GM10266 (cell line): ENCODE results near the gene SLC7A11.

Source experiments
- DNase-seq: peaks from one replicate; pipeline ENCODE4 v3.0.0; 2012; ENCODE audit errors: extremely low spot score
- TF ChIP-seq, protein P1 (sequence below): IDR thresholded peaks from 2 replicates; pipeline ENCODE4 v1.5.1; 2012; ENCODE audit warnings: mild to moderate bottlenecking, low read depth; ENCODE audit not compliant: control insufficient read depth, insufficient read depth; ENCODE audit errors: missing control alignments

Gene SLC7A11

GRCh38 chr4:138118270-138118669, 123.9 kb downstream of the SLC7A11 start:
- no peak for DNase-seq
- TF ChIP-seq, protein P1, sequence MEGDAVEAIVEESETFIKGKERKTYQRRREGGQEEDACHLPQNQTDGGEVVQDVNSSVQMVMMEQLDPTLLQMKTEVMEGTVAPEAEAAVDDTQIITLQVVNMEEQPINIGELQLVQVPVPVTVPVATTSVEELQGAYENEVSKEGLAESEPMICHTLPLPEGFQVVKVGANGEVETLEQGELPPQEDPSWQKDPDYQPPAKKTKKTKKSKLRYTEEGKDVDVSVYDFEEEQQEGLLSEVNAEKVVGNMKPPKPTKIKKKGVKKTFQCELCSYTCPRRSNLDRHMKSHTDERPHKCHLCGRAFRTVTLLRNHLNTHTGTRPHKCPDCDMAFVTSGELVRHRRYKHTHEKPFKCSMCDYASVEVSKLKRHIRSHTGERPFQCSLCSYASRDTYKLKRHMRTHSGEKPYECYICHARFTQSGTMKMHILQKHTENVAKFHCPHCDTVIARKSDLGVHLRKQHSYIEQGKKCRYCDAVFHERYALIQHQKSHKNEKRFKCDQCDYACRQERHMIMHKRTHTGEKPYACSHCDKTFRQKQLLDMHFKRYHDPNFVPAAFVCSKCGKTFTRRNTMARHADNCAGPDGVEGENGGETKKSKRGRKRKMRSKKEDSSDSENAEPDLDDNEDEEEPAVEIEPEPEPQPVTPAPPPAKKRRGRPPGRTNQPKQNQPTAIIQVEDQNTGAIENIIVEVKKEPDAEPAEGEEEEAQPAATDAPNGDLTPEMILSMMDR, result no peak

DNA sequence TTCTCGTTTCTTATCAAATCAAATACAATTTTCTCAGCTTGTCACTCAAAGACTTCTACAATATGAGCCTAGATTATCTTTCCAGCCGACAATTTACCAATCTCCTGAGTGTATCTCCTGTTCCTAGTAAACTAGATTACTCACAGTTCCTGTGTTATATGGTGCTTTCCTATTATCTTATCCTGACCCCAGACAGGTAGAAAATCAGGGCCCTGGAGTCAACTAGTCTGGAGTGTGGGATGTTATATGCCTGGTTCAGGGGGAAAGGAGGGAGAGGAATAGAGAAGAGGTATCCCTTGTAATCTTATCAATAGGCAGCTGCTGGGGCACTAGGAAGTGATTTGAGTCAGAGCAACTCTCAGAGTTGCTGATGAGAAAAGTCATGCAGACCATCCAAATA, 127.1 kb downstream of the SLC7A11 start:
- no peak for DNase-seq
- TF ChIP-seq, protein P1, result no peak

DNA sequence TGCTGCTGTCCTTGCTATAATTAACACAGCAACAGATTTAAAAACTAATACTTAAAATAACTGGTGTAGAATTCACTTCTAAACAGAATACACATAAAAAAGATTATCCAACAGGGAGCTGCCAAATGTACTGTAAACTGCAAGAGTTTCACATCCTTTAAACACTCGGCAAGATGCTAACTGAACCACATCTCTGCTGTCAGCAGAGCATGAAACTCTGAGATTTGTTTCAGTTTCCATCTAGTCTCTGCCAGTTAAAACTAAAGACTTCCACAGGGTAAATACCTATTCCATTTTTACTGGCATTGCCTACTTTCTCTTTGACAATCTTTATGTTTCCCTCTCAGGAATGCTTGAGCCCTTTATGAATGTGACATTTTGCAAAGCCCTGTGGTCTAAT, 127.7 kb downstream of the SLC7A11 start:
- no peak for DNase-seq
- TF ChIP-seq, protein P1, result no peak
